GM12878 (cell line): ENCODE measurements around the gene BIK. TPM values are rescaled to one million over a fixed set of nuclear protein-coding genes. Genes with fewer than 3 reads are reported as not detected.
A peak's percentile ranks its signal among the peaks of the same experiment; 100 is the strongest.

ENCODE experiments used
- ATAC-seq: fragments of 200-7000 bp; cut with Tn5 transposase; 3 replicates; pipeline ENCODE4 v1.9.1; 2020; ENCODE audit warnings: mild to moderate bottlenecking, moderate library complexity
- BruUV-seq: library from RNA; stranded (reverse); fragments of 400-500 nt; replicated peaks from 2 replicates; lab custom pipeline; 2021; lab: Mats Ljungman, UMichigan
- CTCF ChIA-PET: fragments of 300-600 bp; sonication (Branson Sonifier 250); formaldehyde crosslinking; extraction: SDS; loops from one replicate; lab custom pipeline; 2021; ENCODE audit warnings: inconsistent platforms; lab: Yijun Ruan, JAX
- POLR2A ChIA-PET: fragments of 350-600 bp; formaldehyde crosslinking; extraction: SDS; loops from one replicate; lab custom pipeline; 2021; ENCODE audit warnings: inconsistent platforms; lab: Charles Lee
- RAD21 ChIA-PET: fragments of 300-600 bp; sonication (Branson Sonifier 250); formaldehyde crosslinking; loops from one replicate; lab custom pipeline; 2023; ENCODE audit warnings: antibody characterized with exemption; ENCODE audit not compliant: unreplicated experiment; lab: Charles Lee
- SMC1A ChIA-PET: fragments of 300-600 bp; sonication (Branson Sonifier 250); formaldehyde crosslinking; loops from one replicate; lab custom pipeline; 2023; ENCODE audit not compliant: unreplicated experiment, uncharacterized antibody; lab: Charles Lee
- DNase-seq: peaks from one replicate; pipeline ENCODE4 v3.0.0-alpha.2; 2011; ENCODE audit warnings: low read depth, low spot score
- FAIRE-seq: peaks from 3 replicates; lab custom pipeline; 2011; peaks lifted over from hg19 to GRCh38; lab: Jason Lieb, UNC
- H2AFZ ChIP-seq: 2 replicates; pipeline ENCODE4 v1.6.0; 2011; ENCODE audit warnings: low read depth, low read length, control low read depth; ENCODE audit not compliant: control insufficient read depth
- H3K27ac ChIP-seq: 2 replicates; pipeline ENCODE4 v1.5.1; 2011; ENCODE audit warnings: control low read depth; ENCODE audit not compliant: control insufficient read depth, insufficient read depth
- H3K27me3 ChIP-seq, 2 experiments: replicated peaks in 1 of 2; 2 replicates each; pipeline versions ENCODE4 v1.6.0 to v1.6.1; 2011; ENCODE audit warnings: low read length in 1 of 2; ENCODE audit not compliant: control insufficient read depth in 2 of 2, insufficient read depth in 2 of 2
- H3K36me3 ChIP-seq, 2 experiments: 2 replicates each; pipeline ENCODE4 v1.5.1; 2011; ENCODE audit warnings: low read length in 1 of 2; ENCODE audit not compliant: control insufficient read depth in 2 of 2, insufficient read depth in 2 of 2
- H3K4me1 ChIP-seq: 2 replicates; pipeline ENCODE4 v1.6.1; 2011; ENCODE audit warnings: mild to moderate bottlenecking, low read length, moderate library complexity, mixed read lengths; ENCODE audit not compliant: control insufficient read depth, insufficient read depth
- H3K4me2 ChIP-seq: 2 replicates; pipeline ENCODE4 v1.6.0; 2011; ENCODE audit warnings: control low read depth; ENCODE audit not compliant: control insufficient read depth, insufficient read depth
- H3K4me3 ChIP-seq: fragments of 200-600 bp; sonication (generic); 2 replicates; pipeline ENCODE4 v1.5.1; 2016
- H3K79me2 ChIP-seq: 2 replicates; pipeline ENCODE4 v1.6.0; 2011; ENCODE audit warnings: low read length; ENCODE audit not compliant: control insufficient read depth, insufficient read depth
- H3K9ac ChIP-seq: 2 replicates; pipeline ENCODE4 v1.8.0; 2011; ENCODE audit warnings: low read length, control low read depth, mixed read lengths; ENCODE audit not compliant: control insufficient read depth, insufficient read depth
- H3K9me3 ChIP-seq: replicated peaks from 3 replicates; pipeline ENCODE4 v1.5.1; 2011; ENCODE audit warnings: mild to moderate bottlenecking, low read length; ENCODE audit not compliant: control insufficient read depth, insufficient read depth
- H4K20me1 ChIP-seq: 2 replicates; pipeline ENCODE4 v1.6.0; 2011; ENCODE audit not compliant: control insufficient read depth, insufficient read depth
- EED ChIP-seq: sonication (generic); IDR thresholded peaks from 2 replicates; pipeline ENCODE4 v1.6.1; 2016; ENCODE audit warnings: antibody characterized with exemption, low read depth
- EGR1 ChIP-seq, 2 experiments: IDR thresholded peaks; 1 replicate in 1 of 2; 2 replicates in 1 of 2; pipeline ENCODE4 v1.6.1; 2011 to 2012; ENCODE audit warnings: low read depth in 2 of 2, low read length in 2 of 2, borderline replicate concordance in 1 of 2, mild to moderate bottlenecking in 1 of 2, moderate library complexity in 1 of 2
- FOS ChIP-seq: IDR thresholded peaks from 3 replicates; pipeline ENCODE4 v1.6.1; 2011; ENCODE audit warnings: borderline replicate concordance; ENCODE audit not compliant: insufficient read length; ENCODE audit errors: extremely low read depth
- IKZF2 ChIP-seq, 2 experiments: fragments of 450-650 bp; IDR thresholded peaks; 2 replicates each; pipeline ENCODE4 v1.6.1; 2017; ENCODE audit warnings: mild to moderate bottlenecking in 2 of 2, moderate library complexity in 2 of 2
- LARP7 ChIP-seq: fragments of 450-650 bp; IDR thresholded peaks from 2 replicates; pipeline ENCODE4 v1.6.1; 2017; ENCODE audit warnings: mild to moderate bottlenecking
- PBX3 ChIP-seq: IDR thresholded peaks from 2 replicates; pipeline ENCODE4 v1.6.1; 2011; ENCODE audit warnings: mild to moderate bottlenecking, low read depth, low read length, moderate library complexity; ENCODE audit not compliant: insufficient replicate concordance
- USF2 ChIP-seq: IDR thresholded peaks from 2 replicates; pipeline ENCODE4 v1.6.1; 2011; ENCODE audit warnings: low read depth, low read length, improper control_type of control experiment, borderline replicate concordance
- ZNF384 ChIP-seq: IDR thresholded peaks from 2 replicates; pipeline ENCODE4 v1.6.1; 2012; ENCODE audit warnings: low read depth, mild to moderate bottlenecking, low read length, improper control_type of control experiment, borderline replicate concordance
- WGBS: methylation state at CpG from one replicate; pipeline ENCODE4 v1.1.6; 2016; ENCODE audit warnings: low lambda C conversion rate; ENCODE audit not compliant: insufficient replicate concordance, insufficient coverage; ENCODE audit errors: missing lambda C conversion rate; 5-methylcytosine and 5-hydroxymethylcytosine counted together
- in situ Hi-C: fragments of 300-500 bp; cut with MboI; formaldehyde crosslinking; loops from 9 replicates; pipeline ENCODE4 v1.14.3; 2018; ENCODE audit warnings: mixed read lengths
- intact Hi-C: fragments of 100-400 bp; cut with micrococcal nuclease; formaldehyde crosslinking; loops from one replicate; pipeline ENCODE4 v1.14.2; 2022; ENCODE audit not compliant: unreplicated experiment
- polyA plus RNA-seq, 11 experiments: library from polyadenylated mRNA; depleted of rRNA in 4 of 11; unstranded in 6 of 11; stranded (reverse) in 5 of 11; fragments of >200 nt; fragmentation: Nextera tagmentation in 4 of 11; fragmentation: Illumina TruSeq in 1 of 11; extraction: Ambion mirVana in 4 of 11; extraction: Trizol in 1 of 11; gene quantifications; 1 replicate in 1 of 11; 2 replicates in 10 of 11; pipeline versions ENCODE4 v1.2.1 to v1.2.3, GENCODE V29; 2011 to 2016; ENCODE audit warnings: inconsistent platforms in 2 of 11, missing spikeins in 2 of 11, low read depth in 1 of 11
- total RNA-seq, 4 experiments: library from RNA; depleted of rRNA in 3 of 4; stranded (reverse); fragments of >200 nt in 3 of 4; fragmentation: Illumina TruSeq in 1 of 4; extraction: Trizol in 1 of 4; gene quantifications; 2 replicates each; pipeline versions ENCODE4 v1.2.1 to v1.2.3, GENCODE V29; 2013 to 2021

The BIK gene
- total and polyA plus RNA-seq, 10 of the 15 experiments (the other 5 are each of a cell fraction or from before 2014, with no cell fraction given): 0.33 to 9.8 (median 3.9) TPM

GRCh38 chr22:43150731-43151206 lies 40.2 kb downstream of the BIK start:
- WGBS: 81% methylated on average over 15 of the region's 15 CpGs
- no peaks in the 10 kb centered on the region for H4K20me1 ChIP-seq
- FAIRE-seq (no peak), DNase-seq (no peak), ATAC-seq (peak; percentile 6)
- no peak overlapping the region for H3K27ac ChIP-seq
- H3K9me3 ChIP-seq: no peaks in the 10 kb centered on the region
- SMC1A ChIA-PET: no interaction called here
- no peaks in the 10 kb centered on the region for H3K36me3 ChIP-seq
- CTCF ChIA-PET: no interaction called here
- in situ Hi-C loops (no loop called here), intact Hi-C loops (no loop called here)
- H3K4me3 ChIP-seq: peak overlapping the region; percentile 71; the same call in 1 of the 2 replicates
- POLR2A ChIA-PET: no interaction called here
- peak overlapping the region; percentile 79 for H3K4me2 ChIP-seq
- H3K27me3 ChIP-seq: no peaks in the 10 kb centered on the region
- peaks cover 17% of the 10 kb centered on the region for H3K4me1 ChIP-seq
- H2AFZ ChIP-seq: peak overlapping the region; percentile 87
- no TSS peak for BruUV-seq
- H3K9ac ChIP-seq: peak overlapping the region; percentile 10; the same call in 1 of the 2 replicates
- no peaks in the 10 kb centered on the region; the same call in 1 of the 2 replicates for H3K79me2 ChIP-seq
- RAD21 ChIA-PET: no interaction called here
- no peak for TF ChIP-seq FOS
- no peak for TF ChIP-seq IKZF2 (IDR thresholded peaks at IDR 0.05)
- no peak for TF ChIP-seq PBX3
- 0 out of 2 replicates have a peak, but pooled peaks have one; percentile 13 for TF ChIP-seq LARP7
- no peak for TF ChIP-seq USF2
- TF ChIP-seq ZNF384: no peak
- no peak for TF ChIP-seq EED
- no peak for TF ChIP-seq EGR1 (IDR thresholded peaks at IDR 0.05; ENCODE audit: borderline replicate concordance in 1 of 2, low read depth in 2 of 2, low read length in 2 of 2)
